HG03520 (cell line): ENCODE results near the gene SLC25A25.
"Not testable (repeated sequence)": the region's sequence is repeated elsewhere in the genome, so short reads cannot be mapped to it uniquely, and the experiment has no call there.

Source experiments
- ATAC-seq: cut with Tn5 transposase; IDR thresholded peaks from one replicate; pipeline ENCODE4 v1.9.1; 2021; ENCODE audit warnings: mild to moderate bottlenecking, moderate library complexity; ENCODE audit not compliant: unreplicated experiment

Gene SLC25A25

DNA sequence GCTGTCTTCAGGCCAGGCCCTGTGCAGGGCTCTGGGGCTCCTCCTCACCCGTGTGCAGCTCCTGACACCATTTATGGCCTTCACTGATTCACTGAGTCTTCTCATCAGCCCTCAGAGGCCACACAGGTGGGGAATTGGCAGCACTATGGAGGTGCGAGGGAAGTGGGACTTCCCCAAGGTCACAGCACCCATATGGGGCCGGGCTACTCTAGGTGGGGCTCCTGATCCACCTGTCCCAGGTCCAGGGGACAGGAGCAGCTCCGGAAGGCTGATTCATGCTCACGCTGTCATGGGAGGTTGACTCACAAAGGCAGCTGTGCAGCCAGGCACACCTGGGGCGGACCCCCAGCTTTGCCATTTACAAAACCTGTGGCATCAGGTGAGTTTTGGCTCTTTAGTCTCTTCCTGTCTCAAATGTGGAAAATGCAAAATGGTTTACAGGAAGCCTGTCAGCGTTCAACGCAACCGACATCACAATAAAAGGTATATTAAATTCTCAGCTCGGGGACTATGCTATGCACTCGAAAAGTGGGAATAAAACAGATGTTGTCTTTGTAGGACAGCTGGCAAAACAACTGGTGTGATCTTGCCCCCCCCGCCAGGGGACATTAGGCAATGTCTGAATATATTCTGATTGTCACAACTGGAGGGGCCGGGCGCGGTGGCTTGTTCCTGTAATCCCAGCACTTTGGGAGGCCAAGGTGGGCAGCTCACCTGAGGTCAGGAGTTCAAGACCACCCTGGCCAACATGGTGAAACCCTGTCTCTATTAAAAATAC, 15.9 kb upstream of the SLC25A25 start:
- ATAC-seq: no peak

DNA sequence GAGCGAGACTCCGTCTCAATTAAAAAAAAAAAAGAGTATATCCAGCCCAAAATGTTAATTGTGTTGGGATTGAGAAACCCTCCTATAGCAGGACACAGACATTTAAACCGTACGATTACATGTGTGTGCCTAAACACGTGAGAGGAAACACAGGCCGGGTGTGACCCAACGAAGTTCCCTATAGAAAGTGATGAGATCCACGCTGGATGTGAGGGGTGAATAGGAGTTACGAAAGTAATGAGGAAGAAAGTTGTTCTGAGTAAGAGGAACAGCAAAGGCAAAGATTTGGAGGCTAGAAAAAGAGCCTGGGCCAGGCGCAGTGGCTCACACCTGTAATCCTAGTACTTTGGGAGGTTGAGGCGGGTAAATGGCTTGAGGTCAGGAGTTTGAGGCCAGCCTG, 14.5 kb upstream of the SLC25A25 start:
- no peak for ATAC-seq

GRCh38 chr9:128054087-128054486, 13.9 kb upstream of the SLC25A25 start:
- no peak for ATAC-seq

DNA sequence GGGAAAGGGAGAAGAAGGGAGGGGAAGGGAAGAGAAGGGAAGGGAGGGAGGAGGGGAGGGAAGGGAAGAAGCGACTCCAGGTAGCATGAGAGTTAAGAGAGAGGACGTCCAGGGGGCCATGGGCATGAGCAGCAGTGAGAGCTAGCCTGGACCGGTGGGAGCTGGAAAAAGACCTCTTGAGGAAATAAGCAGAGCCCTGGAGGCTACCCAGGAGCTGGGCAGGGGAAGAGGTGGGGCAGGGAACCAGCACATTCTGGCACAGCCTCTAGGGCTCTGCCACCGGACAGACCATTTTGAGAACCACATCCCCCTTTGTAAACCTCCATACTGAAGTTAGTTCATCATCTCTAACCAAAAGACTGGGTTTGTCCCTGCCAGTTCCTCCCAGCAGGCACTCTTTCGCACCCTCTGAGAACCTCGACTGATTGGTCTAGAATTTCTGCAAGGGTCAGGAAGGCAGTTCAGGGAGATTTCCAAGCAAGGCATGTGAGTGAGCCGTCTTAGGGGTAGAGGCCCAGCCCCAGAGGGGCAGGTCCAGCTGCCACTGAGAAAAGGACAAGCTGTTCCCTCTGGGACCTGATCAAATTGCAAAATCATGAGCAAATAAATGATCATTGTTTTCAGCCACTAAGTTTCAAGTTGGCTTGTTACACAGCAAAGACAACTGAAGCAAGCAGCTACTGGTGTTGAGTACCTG, 12.5 kb upstream of the SLC25A25 start:
- no peak for ATAC-seq

DNA sequence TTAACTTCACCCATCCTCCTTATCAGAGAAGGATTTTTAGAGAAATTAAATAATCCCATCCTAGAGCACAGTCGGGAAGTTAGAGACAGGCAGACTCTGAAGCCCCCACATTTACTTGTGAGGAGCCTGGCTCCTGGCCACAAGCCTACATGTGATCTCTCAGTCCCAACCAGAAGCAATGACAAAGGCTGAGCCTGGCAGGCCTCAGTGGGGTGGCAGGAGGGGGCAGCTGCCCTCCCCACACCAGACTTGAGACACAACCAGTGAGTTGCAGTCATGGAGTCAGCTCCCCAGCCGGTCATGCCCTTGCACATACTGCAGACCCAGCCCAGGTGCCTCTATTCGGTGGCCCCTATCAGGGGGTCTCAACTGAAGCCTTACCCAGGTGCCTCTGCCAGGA, 11.9 kb upstream of the SLC25A25 start:
- no peak for ATAC-seq

DNA sequence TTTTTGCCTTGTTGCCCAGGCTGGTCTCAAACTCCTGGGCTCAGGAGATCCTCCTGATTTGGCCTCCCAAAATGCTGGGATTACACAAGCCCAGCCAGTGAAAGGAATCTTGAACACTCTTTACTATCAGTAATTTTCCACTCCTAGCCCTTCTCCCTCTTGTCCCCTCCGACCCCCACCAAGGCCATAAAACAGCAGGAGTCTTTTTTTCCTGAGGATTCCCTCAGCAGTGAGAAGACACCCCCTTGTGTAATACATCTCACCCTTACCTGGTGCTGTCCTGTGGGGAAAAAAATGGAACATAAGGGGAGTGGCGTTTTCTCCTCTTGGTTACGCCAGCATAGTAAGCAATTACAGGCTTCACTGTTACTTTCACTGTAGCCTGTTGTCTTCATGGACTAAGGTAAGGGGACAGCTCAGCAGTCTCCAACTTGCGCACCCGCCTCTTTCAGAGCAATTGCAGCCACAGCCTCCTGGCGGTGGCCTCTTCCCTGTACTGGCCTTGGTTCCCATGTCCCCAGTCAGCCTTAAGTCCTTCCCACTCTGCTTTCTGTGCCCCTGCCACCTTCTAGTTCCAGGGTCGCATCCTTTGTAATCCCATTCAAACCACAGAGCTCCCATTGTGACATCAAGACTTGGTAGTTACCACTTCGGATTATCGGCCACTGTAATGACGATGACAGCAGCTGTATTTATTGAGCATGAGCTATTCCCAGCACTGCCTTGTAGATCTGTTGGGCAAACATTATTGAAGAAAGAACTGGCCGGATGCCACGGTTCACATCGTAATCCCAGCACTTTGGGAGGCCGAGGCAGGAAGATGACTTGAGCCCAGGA, 10.9 kb upstream of the SLC25A25 start:
- ATAC-seq: no peak

DNA sequence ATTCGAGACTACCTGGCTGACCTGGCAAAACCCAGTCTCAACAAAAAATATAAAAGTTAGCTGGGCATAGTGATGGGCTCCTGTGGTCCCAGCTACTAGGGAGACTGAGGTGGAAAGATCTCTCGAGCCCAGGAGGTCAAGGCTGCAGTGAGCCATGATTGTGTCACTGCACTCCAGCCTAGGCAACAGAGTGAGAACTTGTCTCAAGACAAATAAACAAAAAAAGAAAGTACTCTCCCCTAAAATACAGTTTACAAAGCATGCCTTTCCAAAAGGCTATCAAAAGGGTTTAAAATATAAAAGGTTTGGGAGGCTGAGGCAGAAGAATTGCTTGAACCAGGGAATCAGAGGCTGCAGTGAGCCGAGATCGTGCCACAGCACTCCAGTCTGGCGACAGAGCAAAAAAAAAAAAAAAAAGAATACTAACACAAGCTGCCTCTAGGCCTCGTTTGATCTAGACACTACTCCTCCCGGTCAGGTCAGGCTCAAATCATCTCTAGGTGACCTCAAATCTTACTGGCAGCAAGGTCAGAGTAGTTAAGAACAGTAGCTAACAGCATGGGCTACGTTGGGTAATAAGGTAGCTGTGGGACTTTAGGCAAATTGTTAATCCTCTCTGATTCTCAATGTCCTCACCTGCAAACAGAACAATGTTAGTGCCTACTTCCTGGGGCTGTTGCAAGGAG, 10.2 kb upstream of the SLC25A25 start:
- no peak for ATAC-seq

- ATAC-seq: no peak
These were observed 8.6 kb upstream of the SLC25A25 start for GRCh38 chr9:128059365-128059983.

DNA sequence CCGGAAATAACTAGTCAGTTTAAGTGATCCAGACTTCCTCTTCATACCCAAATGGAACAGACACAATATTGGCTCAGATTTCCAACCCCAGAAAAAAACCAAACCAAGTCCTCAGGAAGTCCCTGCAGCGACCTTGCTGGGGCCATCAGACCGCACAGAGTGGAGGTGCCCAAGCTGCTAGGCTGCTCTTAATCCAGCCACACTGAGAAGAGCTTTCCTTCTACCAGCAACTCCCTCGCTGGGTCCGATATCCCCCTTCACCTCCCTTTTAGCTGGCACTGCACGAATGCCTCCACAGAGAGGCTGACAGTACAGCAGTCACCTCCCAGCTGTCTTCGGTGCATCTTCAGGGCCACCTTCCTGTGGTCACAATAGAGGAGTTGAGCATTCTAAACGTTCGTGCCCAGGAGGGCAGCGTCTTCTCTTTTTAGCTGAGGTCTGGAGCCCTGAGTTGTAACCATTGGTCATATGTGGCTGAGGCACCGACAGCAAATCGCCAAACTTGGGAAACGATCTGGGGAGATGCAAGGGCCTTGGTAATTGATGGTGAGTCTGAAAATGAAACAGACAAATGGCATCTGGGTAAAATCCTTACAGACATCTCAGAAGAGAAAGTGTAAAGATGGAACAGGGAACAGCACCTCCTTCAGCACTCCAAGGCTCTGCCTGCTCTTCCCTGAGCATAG, 6.6 kb upstream of the SLC25A25 start:
- ATAC-seq: no peak

DNA sequence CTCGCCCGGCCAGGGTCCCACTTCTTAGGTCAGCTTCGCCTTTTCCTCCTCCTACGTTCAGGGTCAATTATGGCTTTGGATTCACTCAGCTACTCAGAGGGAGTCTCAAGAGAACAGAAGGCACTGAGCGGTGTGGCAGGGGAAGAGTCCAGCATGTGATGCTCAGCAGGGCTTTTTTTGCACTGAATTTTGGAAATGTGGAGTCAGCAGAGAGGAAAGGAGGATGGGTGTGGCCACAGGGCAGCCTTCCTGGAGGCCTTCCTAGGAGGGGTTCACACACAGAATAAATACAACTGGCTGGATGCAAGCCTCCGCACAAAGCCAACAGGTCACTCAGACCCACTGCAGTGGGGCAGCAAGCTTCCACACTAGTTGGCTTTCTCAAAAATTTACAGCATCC, 5.8 kb upstream of the SLC25A25 start:
- ATAC-seq: no peak

GRCh38 chr9:128062846-128063831, 4.9 kb upstream of the SLC25A25 start:
- no peak for ATAC-seq

DNA sequence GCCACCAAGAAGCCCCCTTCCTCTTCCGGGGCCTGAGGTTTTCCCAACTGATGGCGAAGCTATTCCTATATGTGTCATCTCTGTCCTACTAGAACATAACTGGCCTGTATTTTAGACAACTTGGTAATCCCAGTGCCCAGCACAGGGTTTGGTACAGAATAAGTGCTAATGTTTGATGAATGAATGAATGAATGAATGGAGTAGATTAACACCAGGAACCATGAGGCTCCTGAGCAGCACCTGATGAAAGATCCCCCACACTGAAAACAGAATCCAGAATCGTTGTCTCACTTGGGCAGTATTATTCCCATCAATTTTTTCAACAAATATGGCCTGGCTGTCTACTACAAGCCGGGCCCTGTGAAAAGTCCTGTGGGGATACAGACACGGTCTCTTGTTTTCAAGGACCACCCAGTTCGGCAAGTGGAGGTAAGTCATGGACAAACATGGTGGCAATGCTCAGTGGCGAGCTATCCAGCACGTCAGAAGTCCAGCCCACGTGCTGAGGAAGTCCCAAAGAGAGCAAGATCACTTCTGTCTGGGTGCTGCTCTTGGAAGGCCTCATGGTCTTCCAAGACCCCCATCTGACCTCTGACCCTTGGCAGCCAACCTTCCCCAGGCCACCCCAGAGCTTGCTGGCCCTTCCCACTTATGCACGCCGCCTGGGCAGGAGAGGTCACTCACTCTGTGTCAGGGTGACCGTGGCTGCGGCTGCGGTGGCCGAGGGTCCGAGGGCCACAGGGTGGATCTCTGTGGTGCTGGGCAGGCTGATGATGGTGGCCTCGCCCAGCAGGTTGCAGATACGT, 1.9 kb upstream of the SLC25A25 start:
- no peak for ATAC-seq

GRCh38 chr9:128066713-128067644, 1.1 kb upstream of the SLC25A25 start, which contains the start of gene NAIF1:
Gene NAIF1, minus strand, starts transcription at chr9:128067320. Its CDS starts 219 bp downstream, at chr9:128067101.
- ATAC-seq: peak; percentile 45

DNA sequence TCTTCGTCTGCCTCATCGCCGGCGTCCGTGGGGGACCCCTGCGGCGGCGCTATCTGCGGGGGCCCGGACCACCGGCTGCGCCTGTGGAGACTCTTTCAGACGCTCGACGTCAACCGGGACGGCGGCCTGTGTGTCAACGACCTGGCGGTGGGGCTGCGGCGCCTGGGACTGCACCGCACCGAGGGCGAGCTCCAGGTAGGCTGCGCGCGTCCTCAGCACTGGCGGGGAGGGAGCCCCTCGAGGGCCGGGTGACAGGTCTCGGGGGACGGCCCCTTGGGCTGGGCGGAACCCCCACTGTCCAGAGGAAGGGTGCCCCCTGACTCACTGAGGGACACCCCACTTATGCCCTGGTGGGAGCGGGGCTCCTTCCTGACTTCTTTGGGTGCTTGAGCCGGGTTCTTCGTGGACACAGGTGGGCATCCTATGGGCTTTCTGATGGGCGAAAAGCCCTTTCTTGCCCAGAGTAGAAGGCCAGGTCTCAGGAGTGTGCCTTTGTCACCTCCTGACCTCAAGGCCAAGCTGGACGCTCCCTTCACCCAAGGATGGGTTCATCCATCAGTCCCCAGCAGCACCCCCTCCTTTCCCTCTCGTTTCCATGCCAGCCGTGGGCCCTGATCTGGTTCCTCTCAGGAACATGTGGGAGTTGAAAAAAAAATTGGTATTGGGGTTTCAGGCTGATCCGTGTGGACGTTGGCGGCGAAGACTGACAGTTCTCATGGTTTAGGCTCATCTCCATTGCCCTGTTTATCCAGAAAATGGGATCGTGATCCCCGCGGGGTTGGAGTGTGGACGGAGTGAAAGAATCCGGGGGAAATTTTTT, 564 bp downstream of the SLC25A25 start:
- no peak for ATAC-seq

DNA sequence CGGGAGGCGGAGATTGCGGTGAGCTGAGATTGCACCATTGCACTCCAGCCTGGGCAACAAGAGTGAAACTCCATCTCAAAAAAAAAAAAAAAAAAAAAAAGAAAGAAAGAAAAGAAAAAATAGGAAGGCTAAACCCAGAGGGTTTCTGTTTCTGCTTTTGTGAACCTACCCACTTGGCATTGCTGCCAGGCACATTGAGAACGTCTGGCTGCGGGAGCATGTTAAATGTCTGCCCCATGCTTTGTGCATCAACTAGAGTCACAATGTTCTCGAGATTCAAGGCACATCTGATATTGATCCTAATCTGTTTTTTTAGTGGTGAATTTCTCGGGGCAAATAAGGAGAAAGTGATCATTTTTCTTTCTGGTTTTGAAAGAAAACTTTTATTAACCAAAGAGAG, 2.8 kb downstream of the SLC25A25 start:
- ATAC-seq: no peak

- not testable (repeated sequence) for ATAC-seq
These were observed 3.4 kb downstream of the SLC25A25 start for GRCh38 chr9:128071475-128071874.
